Epithelial cell of prostate (primary cell): ENCODE data around the gene DIPK1A.

Experiments used
- DNase-seq: peaks from one replicate; pipeline ENCODE4 v3.0.0-alpha.2; 2011; ENCODE audit warnings: low read depth, low spot score
- H3K27ac ChIP-seq: fragments of 450-650 bp; 2 replicates; pipeline ENCODE4 v1.5.1; 2017; ENCODE audit warnings: mild to moderate bottlenecking

The DIPK1A gene

GRCh38 chr1:92883297-92883696 lies 78.0 kb downstream of the DIPK1A start:
- no peak for DNase-seq
- peak overlapping the region; percentile 20 for H3K27ac ChIP-seq

DNA sequence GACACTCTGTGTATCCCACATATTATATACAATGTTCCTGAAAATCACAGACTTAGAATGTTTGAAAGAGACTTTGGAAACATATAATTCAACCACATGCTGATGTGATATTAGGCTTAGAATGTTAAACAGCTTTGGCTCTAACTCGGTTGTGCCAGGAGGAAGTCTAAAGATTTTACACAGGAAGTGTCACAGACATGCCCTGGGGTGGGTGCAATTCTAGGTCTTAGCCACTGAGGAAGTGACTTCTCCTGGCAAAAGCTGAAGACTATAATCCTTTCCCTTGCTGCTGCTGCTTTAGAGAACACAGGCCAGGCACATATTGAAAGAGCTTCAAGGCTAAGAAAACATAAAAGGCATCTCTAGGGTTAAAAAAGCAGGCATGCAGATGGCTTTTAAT lies 78.4 kb downstream of the DIPK1A start:
- H3K27ac ChIP-seq = peak overlapping the region; percentile 20

DNA sequence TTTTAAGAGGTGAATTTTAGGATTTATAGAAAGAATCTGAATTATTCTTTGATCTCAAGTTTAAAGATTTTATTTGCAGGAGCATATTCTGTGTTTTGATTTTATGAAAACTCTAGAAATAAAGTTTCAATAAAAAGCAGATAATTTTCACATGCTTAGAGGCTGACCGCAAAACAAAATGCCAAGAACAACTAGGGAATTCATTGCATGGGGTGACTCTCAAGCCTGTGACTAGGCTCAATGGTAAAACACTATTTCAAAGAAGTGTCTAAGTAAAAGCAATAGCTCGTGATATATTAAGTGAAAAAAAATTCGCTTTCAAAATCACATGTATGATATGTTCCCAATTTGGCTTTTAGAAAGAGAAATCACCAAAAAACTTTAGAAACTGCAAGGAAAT lies 79.9 kb downstream of the DIPK1A start:
- no peak overlapping the region for H3K27ac ChIP-seq
- DNase-seq = no peak

More for the DNA sequence above, 78.4 kb downstream of the DIPK1A start:
- no peak for DNase-seq

GRCh38 chr1:92879316-92879968 lies 81.8 kb downstream of the DIPK1A start:
- DNase-seq = no peak
- no peak overlapping the region for H3K27ac ChIP-seq

DNA sequence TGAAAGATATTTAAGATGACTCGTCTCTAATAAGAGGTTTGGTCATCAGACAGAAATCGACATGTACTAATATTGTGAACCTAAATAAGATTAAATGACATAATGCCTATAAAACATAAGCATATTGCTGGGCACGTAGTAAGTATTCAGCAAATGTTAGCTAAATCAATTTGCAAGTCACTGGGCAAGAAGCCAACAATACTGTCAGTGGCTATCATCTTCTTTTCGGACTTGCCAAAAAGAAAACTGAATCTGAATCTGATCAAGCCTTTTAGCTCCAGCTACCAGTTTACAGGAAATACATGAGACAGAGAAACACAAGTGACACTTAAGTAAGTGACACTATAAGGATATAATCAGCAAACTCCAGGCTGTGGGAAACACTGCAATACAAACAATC lies 83.5 kb downstream of the DIPK1A start:
- no peak overlapping the region for H3K27ac ChIP-seq

GRCh38 chr1:92877081-92877711 lies 84.1 kb downstream of the DIPK1A start:
- no peak overlapping the region for H3K27ac ChIP-seq
- no peak for DNase-seq

More for the DNA sequence above, 83.5 kb downstream of the DIPK1A start:
- DNase-seq = no peak

- no peak for DNase-seq
- H3K27ac ChIP-seq = no peak overlapping the region
Measured at GRCh38 chr1:92876351-92876750, 84.9 kb downstream of the DIPK1A start.

DNA sequence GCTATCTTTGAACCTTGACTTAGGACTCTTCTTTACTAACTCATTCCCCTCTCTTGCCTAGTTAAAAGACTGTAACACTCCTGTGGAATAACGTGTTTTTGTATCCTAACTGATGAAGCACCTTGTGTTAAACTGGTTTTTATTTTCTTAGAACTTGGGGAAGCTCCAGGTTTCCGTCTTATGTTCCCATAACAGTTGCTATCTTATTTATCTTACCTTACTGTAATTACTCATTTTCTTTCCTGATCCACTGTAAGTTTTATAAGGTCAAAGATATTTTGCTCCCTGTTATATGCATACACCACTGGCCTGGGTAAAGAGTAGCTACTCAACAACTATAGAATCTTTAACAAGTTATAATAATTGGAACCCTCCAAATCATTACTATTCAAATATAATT lies 86.3 kb downstream of the DIPK1A start:
- no peak overlapping the region for H3K27ac ChIP-seq
- no peak for DNase-seq

DNA sequence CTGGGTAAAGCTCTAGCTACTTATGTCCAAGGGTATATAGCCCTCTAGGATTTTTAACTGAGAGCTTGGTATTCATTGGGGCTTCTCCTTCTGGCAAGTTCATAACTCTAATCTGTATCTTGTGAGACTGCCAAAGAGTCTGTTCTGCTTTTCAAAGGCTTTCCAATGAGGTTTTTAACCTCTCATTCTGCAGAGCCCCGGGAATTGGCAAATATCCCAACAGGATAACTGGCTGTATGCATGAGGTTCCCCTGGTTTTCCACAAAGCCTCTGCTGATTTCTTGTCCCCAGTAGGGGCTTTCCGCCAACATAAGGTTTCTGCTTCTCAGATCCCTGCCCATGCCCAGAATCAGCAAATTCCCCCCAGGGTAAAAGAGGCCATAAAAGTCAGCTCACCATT lies 88.5 kb downstream of the DIPK1A start:
- no peak for DNase-seq
- no peak overlapping the region for H3K27ac ChIP-seq

DNA sequence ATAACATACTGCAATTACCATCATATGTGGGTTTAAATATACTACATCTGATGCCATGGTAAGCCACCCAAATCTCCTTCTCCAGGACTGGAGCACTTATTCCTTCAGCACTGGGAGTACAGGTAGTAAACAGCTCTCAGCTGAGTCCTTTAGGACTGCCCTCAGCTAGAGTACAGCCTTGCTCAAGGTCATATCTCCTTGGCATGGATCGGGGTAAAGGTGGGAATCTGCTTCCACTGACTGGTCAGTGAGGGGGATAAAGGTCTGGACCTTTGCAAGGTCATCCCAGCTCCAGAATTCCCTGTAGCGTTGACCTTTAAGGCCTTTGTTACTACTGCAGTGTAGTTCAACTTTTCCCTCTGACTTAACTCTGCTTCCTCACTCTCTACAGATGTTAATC lies 90.7 kb downstream of the DIPK1A start:
- no peak overlapping the region for H3K27ac ChIP-seq

DNA sequence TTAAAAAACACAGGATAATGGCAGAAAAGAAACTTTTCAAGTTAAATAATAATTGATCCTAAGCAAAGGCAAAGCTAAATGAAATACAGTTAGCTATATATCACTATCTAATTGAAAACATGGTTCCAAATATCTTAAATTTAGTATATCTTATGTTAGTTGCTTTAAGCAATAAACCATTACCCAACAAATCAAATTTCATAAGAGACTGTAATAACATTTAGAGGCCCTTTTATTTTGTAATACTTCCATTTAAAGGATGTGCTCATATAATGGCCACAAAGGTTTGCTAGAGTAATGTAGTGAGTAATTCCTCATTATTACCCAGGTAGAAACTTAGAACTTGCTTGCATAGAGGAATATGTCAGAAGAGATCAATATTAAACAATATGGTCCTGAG lies 97.1 kb downstream of the DIPK1A start:
- H3K27ac ChIP-seq = no peak overlapping the region
- no peak for DNase-seq

More for the DNA sequence above, 90.7 kb downstream of the DIPK1A start:
- no peak for DNase-seq

DNA sequence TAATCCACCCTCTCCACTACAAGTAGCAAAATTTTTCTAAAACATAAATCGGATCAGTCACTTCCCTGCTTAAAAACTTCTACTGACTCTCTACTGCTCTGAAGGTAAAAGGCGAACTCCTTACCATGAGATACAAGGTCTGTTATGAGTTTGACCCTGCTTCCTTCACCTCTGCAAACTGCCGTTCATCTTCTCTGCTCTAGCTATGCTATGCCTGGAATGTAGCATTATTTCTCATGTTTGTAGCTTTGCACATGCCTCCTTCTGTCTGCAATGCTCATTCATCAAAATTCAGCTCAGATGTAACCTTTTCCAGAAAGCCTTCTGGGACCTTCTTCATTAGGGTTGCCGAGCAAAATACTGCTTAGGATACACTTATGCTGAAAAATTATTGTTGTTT lies 98.7 kb downstream of the DIPK1A start:
- no peak for DNase-seq
- no peak overlapping the region for H3K27ac ChIP-seq

GRCh38 chr1:92859400-92860039 lies 101.7 kb downstream of the DIPK1A start:
- no peak overlapping the region for H3K27ac ChIP-seq
- no peak for DNase-seq

GRCh38 chr1:92858564-92859399 lies 102.5 kb downstream of the DIPK1A start:
- H3K27ac ChIP-seq = no peak overlapping the region
- peak; percentile 16 for DNase-seq

DNA sequence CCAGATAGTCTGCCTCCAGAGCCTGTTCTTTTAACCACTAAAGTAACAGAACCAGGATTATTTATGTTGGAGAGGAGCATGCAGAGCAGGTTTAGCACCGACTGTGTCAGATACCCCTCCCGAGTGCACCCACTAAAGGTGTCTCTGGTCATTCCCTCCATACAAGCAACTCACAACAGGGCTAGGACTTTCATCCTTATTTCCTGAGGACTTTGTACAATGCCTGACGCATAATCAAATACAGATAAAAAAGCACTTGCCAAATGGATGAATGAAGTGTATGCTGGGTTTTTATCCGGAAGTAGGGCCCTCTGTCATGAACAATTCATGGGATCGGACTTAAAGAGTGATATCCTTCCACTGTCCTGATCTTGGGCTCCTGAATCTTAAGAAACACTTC lies 103.4 kb downstream of the DIPK1A start:
- DNase-seq = no peak
- no peak overlapping the region for H3K27ac ChIP-seq

DNA sequence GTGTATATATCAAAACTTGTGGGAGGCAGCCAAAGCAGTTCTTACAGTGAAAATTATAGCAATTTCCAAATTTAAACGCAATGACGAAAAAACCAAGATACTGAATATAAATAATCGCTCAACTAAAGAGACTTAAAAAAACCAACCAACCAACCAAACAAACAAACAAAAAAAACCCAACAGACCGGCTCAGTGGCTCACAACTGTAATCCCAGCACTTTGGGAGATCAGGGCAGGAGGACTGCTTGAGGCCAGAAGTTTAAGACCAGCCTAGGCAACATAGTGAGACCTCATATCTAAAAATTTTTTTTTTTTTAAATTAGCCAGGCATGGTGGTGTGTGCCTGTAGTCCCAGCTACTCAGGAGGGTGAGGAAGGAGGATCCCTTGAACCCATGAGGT lies 106.0 kb downstream of the DIPK1A start:
- H3K27ac ChIP-seq = no peak overlapping the region
- DNase-seq = no peak

- H3K27ac ChIP-seq = no peak overlapping the region
Measured at GRCh38 chr1:92854101-92854785, 107.0 kb downstream of the DIPK1A start.

GRCh38 chr1:92853299-92853698 lies 108.0 kb downstream of the DIPK1A start:
- DNase-seq = no peak
- H3K27ac ChIP-seq = no peak overlapping the region

More at GRCh38 chr1:92854101-92854785, 107.0 kb downstream of the DIPK1A start:
- no peak for DNase-seq

- no peak overlapping the region for H3K27ac ChIP-seq
- no peak for DNase-seq
Measured at GRCh38 chr1:92851729-92852128, 109.5 kb downstream of the DIPK1A start.

DNA sequence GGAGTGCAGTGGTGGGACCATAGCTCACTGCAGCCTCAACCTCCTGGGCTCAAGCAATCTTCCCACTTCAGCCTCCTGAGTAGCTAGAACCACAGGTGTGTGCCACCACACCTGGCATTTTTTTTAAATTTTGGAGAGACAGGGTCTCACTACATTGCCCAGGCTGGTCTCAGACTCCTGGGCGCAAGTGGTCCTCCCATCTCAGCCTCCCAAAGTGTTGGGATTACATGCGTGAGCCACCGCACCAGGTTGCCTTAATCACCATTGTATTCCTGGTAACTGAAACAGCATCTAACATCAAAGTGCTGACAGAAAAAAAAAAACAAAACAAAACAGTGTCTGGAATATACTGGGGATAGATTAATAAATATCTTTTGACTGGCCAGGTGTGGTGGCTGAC lies 111.2 kb downstream of the DIPK1A start:
- H3K27ac ChIP-seq = no peak overlapping the region
- DNase-seq = no peak
